ENCODE data around the gene NTN1.
"Not testable (repeated sequence)": the region's sequence is repeated elsewhere in the genome, so short reads cannot be mapped to it uniquely, and the experiment has no call there.

The NTN1 gene

DNA sequence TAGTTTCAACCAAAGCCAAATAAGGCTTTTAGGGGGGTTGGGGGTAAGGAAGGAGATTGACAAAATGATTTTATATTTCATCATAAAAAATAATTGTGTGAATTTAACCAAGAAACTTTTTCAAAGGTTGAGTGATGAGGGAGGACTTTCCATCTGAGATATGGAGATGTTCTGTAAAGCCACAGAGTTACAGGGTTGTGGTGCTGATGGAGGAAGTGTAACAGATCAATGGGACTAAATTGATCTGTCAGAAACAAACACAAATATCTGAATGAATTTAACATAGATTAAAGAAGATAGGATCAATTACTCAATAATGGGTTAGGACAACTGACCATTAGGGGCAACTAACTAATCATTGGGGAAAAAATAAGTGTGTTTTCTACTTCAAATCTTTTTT is 41.6 kb upstream of the NTN1 start:
- no peaks in the 10 kb centered on the region; the same call in 1 of the 2 replicates for H3K4me1 ChIP-seq (ENCODE audit: control insufficient read depth, low read length)
- H3F3A ChIP-seq (ENCODE audit: control insufficient read depth, insufficient read depth): no peaks in the 10 kb centered on the region
- peaks cover 7% of the 10 kb centered on the region; the same call in 1 of the 2 replicates for H3K27me3 ChIP-seq (ENCODE audit: control insufficient read depth, low read length)
- no peaks in the 10 kb centered on the region for H3K9me2 ChIP-seq (replicated peaks; ENCODE audit: control insufficient read depth, low read length)
- no peak overlapping the region for H3K4me2 ChIP-seq (ENCODE audit: low read length)
- no peak overlapping the region for H3K27ac ChIP-seq (ENCODE audit: low read depth, low read length)
- no peaks in the 10 kb centered on the region for H3K79me2 ChIP-seq (ENCODE audit: control insufficient read depth, low read length)
- H3K9me3 ChIP-seq (ENCODE audit: control insufficient read depth, insufficient read depth, low read length): no peaks in the 10 kb centered on the region
- H4K20me1 ChIP-seq (ENCODE audit: control insufficient read depth, insufficient read depth, low read depth, low read length): no peaks in the 10 kb centered on the region
- no peak for TF ChIP-seq EZH2phosphoT487 (IDR thresholded peaks at IDR 0.05; ENCODE audit: borderline replicate concordance, low read length)
- TF ChIP-seq, protein P1, sequence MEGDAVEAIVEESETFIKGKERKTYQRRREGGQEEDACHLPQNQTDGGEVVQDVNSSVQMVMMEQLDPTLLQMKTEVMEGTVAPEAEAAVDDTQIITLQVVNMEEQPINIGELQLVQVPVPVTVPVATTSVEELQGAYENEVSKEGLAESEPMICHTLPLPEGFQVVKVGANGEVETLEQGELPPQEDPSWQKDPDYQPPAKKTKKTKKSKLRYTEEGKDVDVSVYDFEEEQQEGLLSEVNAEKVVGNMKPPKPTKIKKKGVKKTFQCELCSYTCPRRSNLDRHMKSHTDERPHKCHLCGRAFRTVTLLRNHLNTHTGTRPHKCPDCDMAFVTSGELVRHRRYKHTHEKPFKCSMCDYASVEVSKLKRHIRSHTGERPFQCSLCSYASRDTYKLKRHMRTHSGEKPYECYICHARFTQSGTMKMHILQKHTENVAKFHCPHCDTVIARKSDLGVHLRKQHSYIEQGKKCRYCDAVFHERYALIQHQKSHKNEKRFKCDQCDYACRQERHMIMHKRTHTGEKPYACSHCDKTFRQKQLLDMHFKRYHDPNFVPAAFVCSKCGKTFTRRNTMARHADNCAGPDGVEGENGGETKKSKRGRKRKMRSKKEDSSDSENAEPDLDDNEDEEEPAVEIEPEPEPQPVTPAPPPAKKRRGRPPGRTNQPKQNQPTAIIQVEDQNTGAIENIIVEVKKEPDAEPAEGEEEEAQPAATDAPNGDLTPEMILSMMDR (IDR thresholded peaks at IDR 0.05; ENCODE audit: low read depth, low read length, poor library complexity, severe bottlenecking): no peak
- no peak overlapping the region for H3K4me3 ChIP-seq (ENCODE audit: low read length)
- no peaks in the 10 kb centered on the region for H3K36me3 ChIP-seq (ENCODE audit: control insufficient read depth, low read length)

DNA sequence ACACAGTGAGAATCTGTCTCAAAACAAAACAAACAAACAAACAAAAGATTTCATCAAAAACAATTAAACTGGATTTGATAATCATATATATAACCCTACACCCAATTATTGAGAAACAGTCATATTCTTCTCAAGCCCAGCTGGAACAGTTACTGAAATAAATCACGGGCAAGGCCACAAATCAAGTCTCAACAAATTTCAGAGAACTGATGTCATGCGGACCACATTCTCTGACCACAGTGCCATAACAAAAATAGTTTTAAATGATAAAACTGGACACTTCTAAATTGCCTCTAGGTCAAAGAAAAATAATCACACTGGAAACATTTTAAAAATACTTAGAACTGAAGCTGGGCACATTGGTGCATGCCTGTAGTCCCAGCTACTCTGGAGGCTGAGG is 39.9 kb upstream of the NTN1 start:
- Histone ChIP-seq H4K20me1 (ENCODE audit: control insufficient read depth, insufficient read depth, low read depth, low read length) (no peaks in the 10 kb centered on the region), H3K27me3 (ENCODE audit: control insufficient read depth, low read length) (peaks cover 5% of the 10 kb centered on the region; the same call in 1 of the 2 replicates), H3K4me3 (ENCODE audit: low read length) (no peak overlapping the region), H3K4me2 (ENCODE audit: low read length) (no peak overlapping the region), H3K9me2 (replicated peaks; ENCODE audit: control insufficient read depth, low read length) (no peaks in the 10 kb centered on the region), H3K9me3 (ENCODE audit: control insufficient read depth, insufficient read depth, low read length) (peaks cover 3% of the 10 kb centered on the region; the same call in 1 of the 2 replicates), H3K79me2 (ENCODE audit: control insufficient read depth, low read length) (no peaks in the 10 kb centered on the region), H3K27ac (ENCODE audit: low read depth, low read length) (no peak overlapping the region), H3F3A (ENCODE audit: control insufficient read depth, insufficient read depth) (no peaks in the 10 kb centered on the region), H3K4me1 (ENCODE audit: control insufficient read depth, low read length) (peaks cover 15% of the 10 kb centered on the region), H3K36me3 (ENCODE audit: control insufficient read depth, low read length) (no peaks in the 10 kb centered on the region)
- no peak for TF ChIP-seq EZH2phosphoT487 (IDR thresholded peaks at IDR 0.05; ENCODE audit: borderline replicate concordance, low read length)
- TF ChIP-seq, protein P1 (IDR thresholded peaks at IDR 0.05; ENCODE audit: low read depth, low read length, poor library complexity, severe bottlenecking): no peak

DNA sequence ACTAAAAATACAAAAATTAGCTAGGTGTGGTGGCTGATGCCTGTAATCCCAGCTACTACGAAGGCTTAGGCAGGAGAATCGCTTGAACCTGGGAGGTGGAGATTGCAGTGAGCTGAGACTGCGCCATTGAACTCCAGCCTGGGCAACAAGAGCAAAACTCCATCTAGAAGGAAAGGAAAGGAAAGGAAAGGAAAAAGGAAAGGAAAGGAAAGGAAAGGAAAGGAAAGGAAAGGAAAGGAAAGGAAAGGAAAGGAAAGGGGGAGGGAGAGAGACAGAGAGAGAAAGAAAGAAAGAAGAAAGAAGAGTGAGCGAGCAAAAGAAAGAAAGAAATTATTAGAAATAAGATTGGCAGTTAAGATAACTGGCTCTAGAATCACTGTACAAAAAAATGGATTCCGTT is 37.1 kb upstream of the NTN1 start:
- not testable (repeated sequence) for H3K9me3 ChIP-seq (ENCODE audit: control insufficient read depth, insufficient read depth, low read length); H4K20me1 ChIP-seq (ENCODE audit: control insufficient read depth, insufficient read depth, low read depth, low read length); H3K27ac ChIP-seq (ENCODE audit: low read depth, low read length); H3K9me2 ChIP-seq (replicated peaks; ENCODE audit: control insufficient read depth, low read length); H3K4me2 ChIP-seq (ENCODE audit: low read length); H3K27me3 ChIP-seq (ENCODE audit: control insufficient read depth, low read length); H3F3A ChIP-seq (ENCODE audit: control insufficient read depth, insufficient read depth); H3K4me3 ChIP-seq (ENCODE audit: low read length); H3K36me3 ChIP-seq (ENCODE audit: control insufficient read depth, low read length); H3K79me2 ChIP-seq (ENCODE audit: control insufficient read depth, low read length)
- H3K4me1 ChIP-seq (ENCODE audit: control insufficient read depth, low read length): peaks cover 15% of the 10 kb centered on the region

DNA sequence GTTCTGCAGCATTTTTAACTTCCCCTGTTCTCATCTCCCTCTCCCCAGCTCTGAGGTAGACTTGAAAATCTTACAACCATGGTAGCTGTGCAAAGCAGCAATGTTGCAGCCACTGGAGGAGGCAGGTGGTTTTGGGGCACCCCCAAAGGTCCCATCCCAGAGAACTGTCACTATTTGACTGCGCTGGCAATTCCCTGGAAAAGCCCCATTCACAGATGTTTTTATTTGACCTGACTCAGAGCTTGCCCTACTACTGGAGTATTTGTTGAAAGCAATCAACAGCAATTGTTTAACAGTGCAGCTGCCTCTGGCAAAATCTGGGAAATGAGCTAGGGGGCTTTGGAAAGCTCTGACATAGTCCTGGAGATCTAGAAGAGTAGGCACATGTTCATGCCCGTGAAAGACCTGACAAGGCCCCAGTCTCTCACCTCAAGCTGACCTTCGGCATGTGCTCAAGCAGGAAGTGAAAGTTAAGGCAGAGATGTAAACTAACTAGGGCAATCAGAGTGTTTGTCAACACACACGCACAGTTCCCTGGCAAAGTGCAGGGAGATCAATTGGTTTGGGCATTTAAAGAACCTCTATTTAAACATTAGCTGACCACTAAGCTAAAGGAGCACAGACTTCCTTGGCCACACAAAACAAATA is 36.1 kb upstream of the NTN1 start:
- Histone ChIP-seq H3K4me2 (ENCODE audit: low read length) (peak overlapping the region; percentile 51), H3K4me3 (ENCODE audit: low read length) (peak overlapping the region; percentile 46), H3K9me3 (ENCODE audit: control insufficient read depth, insufficient read depth, low read length) (peaks cover 3% of the 10 kb centered on the region; the same call in 1 of the 2 replicates), H3F3A (ENCODE audit: control insufficient read depth, insufficient read depth) (no peaks in the 10 kb centered on the region), H3K27ac (ENCODE audit: low read depth, low read length) (no peak overlapping the region), H3K9me2 (replicated peaks; ENCODE audit: control insufficient read depth, low read length) (no peaks in the 10 kb centered on the region), H3K4me1 (ENCODE audit: control insufficient read depth, low read length) (peaks cover 15% of the 10 kb centered on the region), H3K27me3 (ENCODE audit: control insufficient read depth, low read length) (no peaks in the 10 kb centered on the region), H4K20me1 (ENCODE audit: control insufficient read depth, insufficient read depth, low read depth, low read length) (no peaks in the 10 kb centered on the region), H3K79me2 (ENCODE audit: control insufficient read depth, low read length) (no peaks in the 10 kb centered on the region), H3K36me3 (ENCODE audit: control insufficient read depth, low read length) (no peaks in the 10 kb centered on the region)
- TF ChIP-seq, protein P1 (IDR thresholded peaks at IDR 0.05; ENCODE audit: low read depth, low read length, poor library complexity, severe bottlenecking): no peak
- TF ChIP-seq EZH2phosphoT487 (IDR thresholded peaks at IDR 0.05; ENCODE audit: borderline replicate concordance, low read length): no peak

Measured in DOHH2 (cell line).